HG02623 (cell line): ENCODE data around the gene CSH1.
A peak's percentile ranks its signal among the peaks of the same experiment; 100 is the strongest.
"Not testable (repeated sequence)": the region's sequence is repeated elsewhere in the genome, so short reads cannot be mapped to it uniquely, and the experiment has no call there.

Source experiments
- ATAC-seq: cut with Tn5 transposase; IDR thresholded peaks from one replicate; pipeline ENCODE4 v1.9.1; 2021; ENCODE audit warnings: moderate library complexity; ENCODE audit not compliant: unreplicated experiment

CSH1 gene

DNA sequence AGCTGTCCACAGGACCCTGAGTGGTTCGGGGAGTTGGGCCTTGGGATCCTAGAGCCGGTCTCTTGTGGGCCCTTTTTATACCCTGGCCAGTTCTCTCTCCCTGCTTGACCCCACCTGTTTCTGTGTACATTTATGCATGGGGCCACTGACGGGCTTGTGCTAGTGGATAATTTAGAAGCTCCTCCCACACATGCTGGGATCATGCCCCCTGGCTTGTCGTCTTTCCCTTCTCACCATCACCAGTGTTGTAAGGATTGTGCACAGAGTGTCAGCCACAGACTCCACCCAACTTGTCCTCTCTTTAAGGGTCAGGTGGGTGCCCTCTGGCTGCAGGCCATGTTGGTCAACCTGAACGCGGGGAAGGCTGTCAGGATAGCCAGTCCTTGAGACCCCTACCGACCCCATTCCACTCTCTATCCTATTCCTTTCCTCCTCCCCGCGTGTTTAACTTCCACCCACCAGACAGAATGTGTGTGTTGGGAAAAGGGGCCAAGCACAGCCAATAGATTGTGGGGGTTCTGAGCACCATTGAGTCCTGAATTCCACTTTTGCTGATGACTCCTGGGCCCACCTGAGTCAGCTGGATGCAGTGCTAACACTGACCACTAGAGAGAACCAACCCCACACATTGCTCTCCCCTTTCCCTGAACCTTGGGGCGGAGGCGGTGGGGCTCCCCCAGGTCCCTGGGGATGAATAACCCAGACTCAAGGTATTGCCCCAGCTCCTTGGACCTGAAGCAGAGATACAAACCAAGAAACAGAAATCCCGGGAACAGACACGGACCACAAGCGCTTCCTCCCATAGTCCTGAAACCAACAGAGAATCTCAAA, at the start of gene CSH1:
TSS of gene CSH1 (minus strand) at position 51 of the 831 bp plus-strand sequence. CDS start 63 bp downstream, outside the sequence.
- not testable (repeated sequence) for ATAC-seq

- no peak for ATAC-seq
Measured at GRCh38 chr17:63945784-63946439, 49.5 kb upstream of the CSH1 start.

DNA sequence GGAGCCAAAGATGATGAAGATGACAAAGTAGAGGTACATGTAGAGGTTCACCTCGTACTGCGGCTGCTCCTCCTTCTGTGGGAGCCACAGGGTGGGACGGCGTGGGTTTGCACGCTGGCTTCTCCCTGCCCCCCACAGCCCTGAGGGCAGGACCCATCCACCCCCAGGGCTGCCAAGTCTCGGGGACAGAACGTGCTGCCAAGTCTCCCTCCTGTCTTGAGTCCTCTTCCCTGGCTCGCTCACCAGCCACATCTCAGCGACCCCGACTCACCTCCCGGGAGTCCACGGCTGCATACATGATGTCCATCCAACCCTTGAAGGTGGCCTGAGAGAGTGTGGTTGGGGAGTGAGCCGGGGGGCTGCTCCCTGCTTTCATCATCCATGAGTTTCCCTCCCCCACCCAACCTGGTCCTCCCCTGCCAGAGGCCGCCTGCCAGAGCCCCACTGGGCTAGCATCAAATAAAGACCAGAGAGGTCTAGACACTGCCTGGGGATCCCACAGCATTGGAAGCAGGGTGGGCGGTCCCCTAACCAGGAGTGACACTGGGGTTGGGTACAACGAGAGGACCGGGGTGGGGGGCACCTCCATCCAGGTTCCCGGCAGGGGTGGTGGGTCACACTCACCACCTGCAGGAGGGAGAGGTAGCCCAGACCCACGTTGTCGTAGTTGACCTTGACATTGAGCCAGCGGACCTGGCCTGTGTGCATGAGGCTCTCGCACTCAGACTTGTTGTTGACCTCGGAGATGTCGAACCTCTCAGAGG, 48.5 kb upstream of the CSH1 start:
- ATAC-seq, result no peak

DNA sequence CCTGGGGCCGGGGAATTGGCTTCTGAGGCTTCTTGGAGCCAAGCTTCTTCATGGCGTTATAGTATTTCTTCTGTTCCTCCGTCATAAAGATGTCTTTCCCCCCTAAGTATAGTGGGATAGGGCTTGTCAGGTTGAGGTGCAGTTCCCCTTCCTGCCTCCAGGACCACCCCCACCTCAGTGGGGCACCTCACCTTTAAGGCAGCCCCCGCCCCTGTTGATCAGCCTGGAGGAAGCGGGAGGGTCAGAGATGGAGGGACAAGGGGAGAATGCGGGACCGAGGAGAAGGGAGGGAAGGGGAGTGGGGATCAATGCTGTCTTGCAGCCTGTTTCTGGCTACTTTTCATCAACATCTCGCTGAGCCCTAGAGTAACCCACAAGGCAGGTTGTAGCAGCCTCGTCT, 47.4 kb upstream of the CSH1 start:
- no peak for ATAC-seq

GRCh38 chr17:63942309-63942985, 46.1 kb upstream of the CSH1 start:
- ATAC-seq, result no peak

DNA sequence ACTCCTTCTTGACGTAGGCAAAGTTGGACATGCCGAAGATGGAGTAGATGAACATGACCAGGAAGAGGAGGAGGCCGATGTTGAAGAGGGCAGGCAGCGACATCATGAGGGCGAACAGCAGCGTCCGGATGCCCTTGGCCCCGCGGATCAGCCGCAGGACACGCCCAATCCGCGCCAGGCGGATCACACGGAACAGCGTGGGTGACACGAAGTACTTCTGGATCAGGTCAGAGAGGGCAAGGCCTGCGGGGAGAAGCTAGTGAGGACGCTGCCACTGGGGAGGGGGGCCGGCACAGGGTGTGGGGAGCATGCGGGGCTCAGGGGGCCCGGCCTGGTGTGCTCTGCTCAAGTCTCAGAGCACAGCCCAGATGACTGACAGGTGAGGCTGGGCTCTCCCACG, 45.4 kb upstream of the CSH1 start:
- ATAC-seq, result no peak

DNA sequence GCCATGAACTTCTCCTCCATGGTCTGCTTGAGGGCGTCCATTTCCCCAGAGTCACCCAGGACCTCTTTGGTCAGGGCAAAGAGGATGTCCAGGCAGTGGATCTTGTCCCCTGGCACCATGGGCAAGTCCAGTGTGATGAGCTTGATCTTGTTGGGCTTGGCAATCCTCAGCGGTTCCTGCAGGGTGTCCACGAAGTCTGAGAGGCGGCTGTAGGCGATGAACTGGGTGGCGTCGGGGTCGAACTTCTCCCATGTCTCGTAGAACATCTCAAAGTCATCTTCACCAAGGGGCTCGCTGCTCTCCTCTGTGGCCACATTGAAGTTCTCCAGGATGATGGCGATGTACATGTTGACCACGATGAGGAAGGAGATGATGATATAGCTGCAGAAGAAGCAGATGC, 44.8 kb upstream of the CSH1 start:
- no peak for ATAC-seq

DNA sequence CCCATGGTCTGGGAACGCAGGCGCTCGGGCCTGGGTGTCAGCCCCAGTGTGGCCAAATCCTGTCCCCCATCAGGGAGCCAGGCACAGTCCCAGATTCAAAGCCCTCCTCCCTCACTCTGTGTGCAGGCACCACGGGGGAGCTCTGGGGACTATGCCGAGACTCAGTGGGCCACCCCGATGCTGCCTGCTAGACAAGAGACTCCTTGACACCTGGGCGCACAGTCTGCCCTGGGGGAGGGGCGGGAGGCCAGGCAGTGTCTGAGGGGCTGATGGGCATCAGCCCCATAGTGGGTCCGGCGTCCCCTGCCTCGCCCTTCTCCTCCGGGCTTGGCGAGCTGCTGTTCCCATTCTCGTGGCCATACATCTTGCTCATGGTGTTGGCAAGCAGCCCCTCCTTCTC, 44.2 kb upstream of the CSH1 start:
- no peak for ATAC-seq

- ATAC-seq, result no peak
Measured at GRCh38 chr17:63939884-63940283, 43.5 kb upstream of the CSH1 start.

DNA sequence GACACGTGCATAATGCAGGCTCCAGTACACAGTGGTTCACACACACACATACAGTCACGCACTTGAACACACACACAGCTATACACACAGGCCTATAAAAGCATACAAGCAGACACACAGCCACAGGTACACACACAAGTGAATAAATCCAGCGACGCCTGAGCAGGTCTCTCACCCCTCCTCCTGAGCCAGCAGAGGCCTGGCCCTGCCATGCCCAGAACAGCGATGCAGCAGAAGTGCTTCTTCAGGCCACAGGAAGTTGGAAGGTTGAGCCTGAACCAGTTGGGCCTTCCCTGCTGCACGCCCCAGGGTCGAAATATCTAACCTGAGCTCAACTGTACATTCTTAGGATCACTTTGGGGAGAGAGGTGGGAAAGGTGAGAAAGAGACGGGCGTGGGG, 43.0 kb upstream of the CSH1 start:
- no peak for ATAC-seq

DNA sequence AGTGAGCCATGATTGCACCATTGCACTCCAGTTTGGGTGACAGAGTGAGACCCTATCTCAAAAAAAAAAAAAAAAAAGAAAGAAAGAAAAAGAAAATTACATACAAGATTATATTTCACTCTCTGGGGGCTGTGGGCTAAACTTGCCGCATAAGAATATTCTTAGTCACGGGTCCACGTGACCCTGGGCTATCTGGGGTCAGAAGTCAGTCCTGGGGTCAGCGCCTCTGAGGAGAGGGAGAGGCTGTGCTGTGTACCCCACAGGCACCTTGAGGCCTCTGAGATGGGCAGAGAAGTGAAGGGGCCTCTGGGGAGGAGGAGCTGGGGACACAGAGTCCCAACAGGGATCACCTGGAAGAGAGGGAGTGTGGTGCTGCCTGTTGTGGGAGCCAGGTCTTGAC, 41.5 kb upstream of the CSH1 start:
- no peak for ATAC-seq

- ATAC-seq, result no peak
Measured at GRCh38 chr17:63937319-63937718, 40.9 kb upstream of the CSH1 start.

DNA sequence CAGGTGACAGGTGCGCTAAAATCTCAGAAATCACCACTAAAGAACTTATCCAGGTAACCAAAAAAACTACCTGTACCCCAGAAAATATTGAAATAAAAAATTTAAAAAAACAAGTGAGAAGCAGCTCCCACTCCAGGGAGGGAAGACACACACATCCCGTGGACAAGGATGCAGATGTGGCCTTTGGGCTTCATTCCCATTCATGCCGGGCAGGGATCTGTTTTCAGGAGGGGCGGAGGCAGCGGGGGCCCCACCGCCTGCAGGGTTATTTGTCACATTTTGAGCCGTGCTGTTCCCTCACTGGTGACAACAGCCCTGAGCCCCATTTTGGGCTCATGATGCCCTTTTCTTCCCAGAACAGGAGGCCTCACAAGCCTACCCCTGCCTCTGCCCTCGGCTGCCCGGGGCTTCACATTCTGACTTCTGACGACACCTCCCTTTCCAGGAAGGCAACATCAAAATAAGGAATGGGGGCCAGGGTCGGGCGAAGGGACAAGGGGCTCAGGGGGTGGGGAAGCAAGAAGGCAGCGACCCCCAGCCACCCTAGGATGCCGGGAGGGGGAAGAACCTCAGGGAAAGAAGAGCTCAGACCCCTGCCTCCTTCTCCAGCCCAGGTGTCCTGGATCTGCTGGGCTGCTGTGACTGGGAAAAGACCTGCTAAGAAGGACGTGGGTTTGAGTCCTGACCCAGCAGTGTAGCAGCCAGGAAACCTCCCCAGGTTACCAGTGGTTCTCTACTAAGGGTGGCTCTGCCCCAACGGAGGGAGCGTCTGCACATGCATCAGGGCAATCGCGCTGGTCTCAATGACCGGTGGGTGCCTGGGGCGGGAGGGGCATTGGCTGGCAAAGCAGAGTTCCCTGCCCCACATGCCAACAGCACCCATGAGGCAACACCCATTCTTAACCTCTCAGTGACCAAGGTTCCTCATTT, 38.1 kb upstream of the CSH1 start:
- ATAC-seq, result no peak

DNA sequence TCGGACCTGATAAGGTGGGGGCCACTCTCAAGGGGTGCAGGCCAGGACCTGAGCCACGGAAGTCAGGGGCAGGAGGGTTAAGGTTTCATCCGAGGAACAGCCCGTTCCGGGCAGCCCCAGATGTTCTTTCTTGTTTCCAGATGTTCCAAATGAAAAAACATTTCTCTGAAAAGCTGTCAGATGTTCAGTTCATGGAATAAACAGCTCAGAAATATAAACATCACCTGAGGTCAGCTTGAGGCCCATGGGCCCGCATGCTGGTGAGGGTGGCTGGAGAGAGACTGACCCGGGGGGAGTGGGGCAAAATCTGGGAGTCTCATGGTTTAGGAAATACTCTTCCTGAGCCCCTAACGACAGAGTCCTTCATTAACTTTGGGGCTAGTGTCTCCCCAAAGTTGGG, 37.2 kb upstream of the CSH1 start:
- ATAC-seq, result no peak

GRCh38 chr17:63932721-63933120, 36.3 kb upstream of the CSH1 start:
- ATAC-seq, result no peak

DNA sequence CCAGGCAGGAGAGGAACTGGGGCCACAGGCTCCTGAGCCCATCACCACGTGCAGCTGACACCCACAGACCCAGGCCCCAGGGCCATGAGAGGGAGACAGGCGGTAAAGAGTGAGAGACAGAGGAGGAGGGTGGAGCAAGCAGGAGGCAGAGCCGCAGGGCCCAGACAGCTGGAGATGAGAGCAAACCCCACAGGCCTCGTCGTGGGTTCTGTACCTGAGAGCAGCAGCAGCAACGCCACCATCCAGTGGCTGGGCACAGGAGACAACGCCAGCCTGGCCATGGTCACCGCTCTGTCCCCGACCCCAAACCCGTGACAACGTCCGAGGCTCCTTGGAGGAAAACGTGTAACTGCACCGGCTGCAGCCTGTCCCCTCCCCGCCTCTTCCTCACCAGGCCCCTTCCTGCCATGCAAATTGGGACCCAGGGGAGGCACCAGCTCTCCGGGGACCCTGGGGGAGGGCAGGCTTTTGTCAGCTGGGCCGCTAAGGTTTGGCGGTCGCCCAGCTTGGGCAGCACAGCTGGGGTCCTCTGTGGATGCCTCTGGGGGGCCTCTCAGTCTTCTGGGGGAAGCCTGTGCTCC, 35.7 kb upstream of the CSH1 start, which contains the start of gene CD79B:
TSS of gene CD79B (minus strand) at position 351 of the 581 bp plus-strand sequence. CDS start at position 281, 70 bp downstream.
- peak; percentile 73 for ATAC-seq

DNA sequence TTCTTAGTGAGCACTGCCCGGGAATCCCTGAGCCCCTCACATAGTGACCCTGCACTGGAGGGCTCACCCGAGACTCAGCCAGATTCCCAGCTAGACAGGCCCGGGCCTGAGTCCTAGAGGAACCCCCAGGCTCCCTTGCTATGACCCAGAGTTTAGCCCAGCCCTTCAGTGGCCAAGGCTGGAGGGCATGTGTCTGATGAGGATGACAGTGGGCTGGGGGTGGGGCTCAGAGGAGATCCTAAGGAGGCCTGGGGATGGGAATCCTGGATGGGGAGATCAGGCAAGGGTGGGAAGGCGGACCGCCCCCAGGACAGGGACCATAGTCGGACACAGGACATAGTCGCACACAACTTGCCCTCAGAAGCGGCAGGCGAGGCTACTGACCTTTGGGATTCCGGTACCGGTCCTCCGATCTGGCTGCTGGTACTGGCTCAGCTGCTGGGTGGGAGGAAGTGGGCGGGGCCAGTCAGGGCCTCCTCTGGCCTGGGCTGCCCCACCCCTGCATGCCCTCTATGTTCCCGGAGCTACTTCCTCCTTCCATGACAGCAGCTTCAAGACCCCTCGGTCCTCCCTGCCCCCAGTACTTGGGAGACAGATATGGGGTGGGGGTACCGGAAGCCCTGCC, 34.7 kb upstream of the CSH1 start:
- ATAC-seq, result no peak

- no peak for ATAC-seq
Measured at GRCh38 chr17:63929860-63930766, 33.7 kb upstream of the CSH1 start.
